H9 (cell line): ENCODE measurements around the gene DHRS4L2. TPM values are rescaled to one million over a fixed set of nuclear protein-coding genes. Genes with fewer than 3 reads are reported as not detected.
"Not testable (repeated sequence)": the region's sequence is repeated elsewhere in the genome, so short reads cannot be mapped to it uniquely, and the experiment has no call there.

Experiments
- DNase-seq: peaks from one replicate; pipeline ENCODE4 v3.0.0-alpha.2; 2017
- H2AFZ ChIP-seq: one replicate; pipeline ENCODE4 v1.6.1; 2013; ENCODE audit warnings: mild to moderate bottlenecking, low read length, control low read depth, moderate library complexity
- H2AK5ac ChIP-seq: 2 replicates; pipeline ENCODE4 v1.6.1; 2013; ENCODE audit warnings: low read length, control low read depth, mixed read lengths; ENCODE audit not compliant: insufficient read length
- H2BK120ac ChIP-seq: one replicate; pipeline ENCODE4 v1.6.1; 2013; ENCODE audit warnings: low read depth, mild to moderate bottlenecking, low read length, control low read depth, inconsistent platforms; ENCODE audit not compliant: poor library complexity, severe bottlenecking
- H2BK12ac ChIP-seq: 2 replicates; pipeline ENCODE4 v1.6.1; 2013; ENCODE audit warnings: low read length, control low read depth, mixed read lengths, low read depth; ENCODE audit not compliant: insufficient read length
- H2BK15ac ChIP-seq: 2 replicates; pipeline ENCODE4 v1.6.1; 2013; ENCODE audit warnings: low read depth, low read length, control low read depth
- H2BK20ac ChIP-seq: one replicate; pipeline ENCODE4 v1.6.1; 2013; ENCODE audit warnings: low read depth, mild to moderate bottlenecking, low read length, control low read depth, inconsistent platforms; ENCODE audit not compliant: poor library complexity, severe bottlenecking
- H2BK5ac ChIP-seq: 2 replicates; pipeline ENCODE4 v1.6.1; 2013; ENCODE audit warnings: low read length, control low read depth, mixed read lengths; ENCODE audit not compliant: insufficient read length
- H3K14ac ChIP-seq: 2 replicates; pipeline ENCODE4 v1.6.1; 2013; ENCODE audit warnings: low read length, control low read depth; ENCODE audit not compliant: insufficient read depth
- H3K18ac ChIP-seq: 2 replicates; pipeline ENCODE4 v1.6.1; 2013; ENCODE audit warnings: low read depth, mild to moderate bottlenecking, mixed read lengths, low read length, control low read depth; ENCODE audit not compliant: insufficient read length
- H3K23ac ChIP-seq: 2 replicates; pipeline ENCODE4 v1.6.1; 2013; ENCODE audit warnings: low read length, control low read depth, mixed read lengths, low read depth; ENCODE audit not compliant: insufficient read length
- H3K23me2 ChIP-seq: 2 replicates; pipeline ENCODE4 v1.6.1; 2013; ENCODE audit warnings: low read depth, mild to moderate bottlenecking, mixed read lengths, low read length, control low read depth; ENCODE audit not compliant: insufficient read length, poor library complexity, severe bottlenecking
- H3K27ac ChIP-seq: 2 replicates; pipeline ENCODE4 v1.5.1; 2013; ENCODE audit warnings: low read length, control low read depth, mixed read lengths, low read depth; ENCODE audit not compliant: insufficient read length
- H3K27me3 ChIP-seq: 2 replicates; pipeline ENCODE4 v1.6.1; 2013; ENCODE audit warnings: low read length, control low read depth, inconsistent platforms; ENCODE audit not compliant: insufficient read depth
- H3K4ac ChIP-seq: 2 replicates; pipeline ENCODE4 v1.6.1; 2013; ENCODE audit warnings: low read depth, mild to moderate bottlenecking, control low read depth, inconsistent platforms, low read length, moderate library complexity
- H3K4me1 ChIP-seq: 2 replicates; pipeline ENCODE4 v1.6.1; 2013; ENCODE audit warnings: low read length, control low read depth, inconsistent platforms; ENCODE audit not compliant: insufficient read depth
- H3K4me2 ChIP-seq: 2 replicates; pipeline ENCODE4 v1.6.1; 2013; ENCODE audit warnings: low read length, control low read depth, mixed read lengths; ENCODE audit not compliant: insufficient read length, insufficient read depth
- H3K56ac ChIP-seq: 2 replicates; pipeline ENCODE4 v1.6.1; 2013; ENCODE audit warnings: low read depth, mild to moderate bottlenecking, mixed read lengths, low read length, control low read depth; ENCODE audit not compliant: insufficient read length
- H3K79me1 ChIP-seq: 2 replicates; pipeline ENCODE4 v1.6.1; 2013; ENCODE audit warnings: low read depth, mild to moderate bottlenecking, moderate library complexity, low read length, control low read depth, inconsistent platforms; ENCODE audit not compliant: insufficient read depth, poor library complexity, severe bottlenecking
- H3K79me2 ChIP-seq: 2 replicates; pipeline ENCODE4 v1.6.1; 2013; ENCODE audit warnings: low read length, control low read depth, inconsistent platforms; ENCODE audit not compliant: insufficient read depth
- H3K9ac ChIP-seq: 2 replicates; pipeline ENCODE4 v1.6.1; 2013; ENCODE audit warnings: low read length, control low read depth, mixed read lengths; ENCODE audit not compliant: insufficient read length; ENCODE audit errors: extremely low read depth
- H3K9me3 ChIP-seq: one replicate; pipeline ENCODE4 v1.6.1; 2013; ENCODE audit warnings: low read depth, low read length, inconsistent platforms; ENCODE audit not compliant: control insufficient read depth
- H3T11ph ChIP-seq: one replicate; pipeline ENCODE4 v1.6.1; 2013; ENCODE audit warnings: mild to moderate bottlenecking, low read length, control low read depth, inconsistent platforms
- H4K20me1 ChIP-seq: one replicate; pipeline ENCODE4 v1.6.1; 2013; ENCODE audit not compliant: control insufficient read depth, insufficient read length, insufficient read depth
- H4K5ac ChIP-seq: 2 replicates; pipeline ENCODE4 v1.6.1; 2013; ENCODE audit warnings: low read depth, mild to moderate bottlenecking, mixed read lengths, low read length, control low read depth; ENCODE audit not compliant: insufficient read length
- H4K8ac ChIP-seq: replicated peaks from 2 replicates; pipeline ENCODE4 v1.6.1; 2013; ENCODE audit warnings: low read length, control low read depth, mixed read lengths, low read depth; ENCODE audit not compliant: insufficient read length
- H4K91ac ChIP-seq: 2 replicates; pipeline ENCODE4 v1.6.1; 2013; ENCODE audit warnings: low read depth, mild to moderate bottlenecking, moderate library complexity, mixed read lengths, low read length, control low read depth; ENCODE audit not compliant: insufficient read length
- H3K27ac Mint-ChIP-seq, 3 experiments: 2 replicates in 2 of 3; 3 replicates in 1 of 3; pipeline ENCODE4 v1.8.0; 2020 to 2021; ENCODE audit warnings: mixed read lengths in 3 of 3, mild to moderate bottlenecking in 1 of 3, moderate library complexity in 1 of 3
- H3K27me3 Mint-ChIP-seq: 2 replicates; pipeline ENCODE4 v1.8.0; 2021; ENCODE audit warnings: low read depth, mild to moderate bottlenecking, moderate library complexity, mixed read lengths
- H3K36me3 Mint-ChIP-seq, 3 experiments: 2 replicates in 2 of 3; 3 replicates in 1 of 3; pipeline ENCODE4 v1.8.0; 2020 to 2021; ENCODE audit warnings: low read depth in 3 of 3, mixed read lengths in 3 of 3; ENCODE audit not compliant: insufficient read depth in 1 of 3
- H3K4me1 Mint-ChIP-seq, 2 experiments: 2 replicates each; pipeline ENCODE4 v1.8.0; 2020; ENCODE audit warnings: mixed read lengths in 2 of 2
- H3K4me3 Mint-ChIP-seq, 2 experiments: 2 replicates in 1 of 2; 3 replicates in 1 of 2; pipeline ENCODE4 v1.8.0; 2020 to 2021; ENCODE audit warnings: mild to moderate bottlenecking in 2 of 2, mixed read lengths in 2 of 2, moderate library complexity in 1 of 2
- H3K9me3 Mint-ChIP-seq, 2 experiments: 2 replicates in 1 of 2; 3 replicates in 1 of 2; pipeline ENCODE4 v1.8.0; 2020; ENCODE audit warnings: mild to moderate bottlenecking in 2 of 2, mixed read lengths in 2 of 2, moderate library complexity in 1 of 2
- CTCF ChIP-seq: fragments of 200-600 bp; sonication (generic); conservative IDR thresholded peaks from 3 replicates; pipeline ENCODE4 v1.8.0; 2021; ENCODE audit warnings: antibody characterized with exemption, mild to moderate bottlenecking
- WGBS: extraction: QIAGEN DNeasy Blood & Tissue Kit; methylation state at CpG from one replicate; pipeline ENCODE4 v1.1.7; 2013; ENCODE audit warnings: missing lambda C conversion rate, low lambda C conversion rate, mixed read lengths; ENCODE audit not compliant: insufficient read length; ENCODE audit errors: extremely low coverage; 5-methylcytosine and 5-hydroxymethylcytosine counted together
- total RNA-seq: library from RNA; stranded (reverse); gene quantifications from 2 replicates; pipeline ENCODE4 v1.2.1, GENCODE V29; 2021

The DHRS4L2 gene
- total RNA-seq, 1 experiment from 2014 or later: 10.2 TPM

GRCh38 chr14:23977208-23977607 lies 11.5 kb upstream of the DHRS4L2 start:
- not testable (repeated sequence) for H3K36me3 Mint-ChIP-seq, H3K4me2 ChIP-seq, H3K27me3 ChIP-seq, H2BK12ac ChIP-seq, H3K4me1 Mint-ChIP-seq, H3K27ac Mint-ChIP-seq, H3K23me2 ChIP-seq, H3K79me1 ChIP-seq, H2AFZ ChIP-seq, H3K18ac ChIP-seq, H3K4ac ChIP-seq, H3K9ac ChIP-seq, H3K9me3 ChIP-seq, H3T11ph ChIP-seq, H3K27ac ChIP-seq, H3K23ac ChIP-seq, DNase-seq, H3K79me2 ChIP-seq, H2AK5ac ChIP-seq, H4K5ac ChIP-seq, H4K91ac ChIP-seq, H4K20me1 ChIP-seq, H2BK20ac ChIP-seq, H3K56ac ChIP-seq, H4K8ac ChIP-seq, H2BK120ac ChIP-seq, H2BK15ac ChIP-seq, H3K14ac ChIP-seq, H3K4me1 ChIP-seq, H2BK5ac ChIP-seq, H3K4me3 Mint-ChIP-seq
- WGBS: no CpG with 5 or more reads among the region's 2 CpGs
- H3K27me3 Mint-ChIP-seq: peaks cover 23% of the 10 kb centered on the region
- 0 out of 3 replicates have a peak, but pooled peaks have one; percentile 21 for TF ChIP-seq CTCF
- peaks cover 14 to 25% of the 10 kb centered on the region in 2 experiments for H3K9me3 Mint-ChIP-seq

- not testable (repeated sequence) for H3K27me3 ChIP-seq, H3K79me1 ChIP-seq, H3K9me3 Mint-ChIP-seq, H3K36me3 Mint-ChIP-seq, H2BK15ac ChIP-seq, H4K5ac ChIP-seq, H3K14ac ChIP-seq, DNase-seq, H3K4me2 ChIP-seq, H3K18ac ChIP-seq, H3K27me3 Mint-ChIP-seq, H3K9me3 ChIP-seq, H3K4me3 Mint-ChIP-seq, H3K9ac ChIP-seq, H3T11ph ChIP-seq, H2AK5ac ChIP-seq, H2BK12ac ChIP-seq, H3K4me1 ChIP-seq, H3K56ac ChIP-seq, H2BK5ac ChIP-seq, H4K91ac ChIP-seq, H3K23me2 ChIP-seq, H3K4me1 Mint-ChIP-seq, H4K20me1 ChIP-seq, H2BK20ac ChIP-seq, H3K27ac ChIP-seq, H2AFZ ChIP-seq, H4K8ac ChIP-seq, H3K23ac ChIP-seq, H3K4ac ChIP-seq, H2BK120ac ChIP-seq, H3K27ac Mint-ChIP-seq, H3K79me2 ChIP-seq
- WGBS: no CpG with 5 or more reads among the region's 10 CpGs
Observed at GRCh38 chr14:23981951-23982813, 6.5 kb upstream of the DHRS4L2 start.
